K562 (cell line): ENCODE data around the gene OR14A16. TPM values are rescaled to one million over a fixed set of nuclear protein-coding genes. Genes with fewer than 3 reads are reported as not detected.

ENCODE experiments used
- ASH1L ChIP-seq: fragments of 450-650 bp; IDR thresholded peaks from 2 replicates; pipeline ENCODE4 v1.6.1; 2018; ENCODE audit warnings: borderline replicate concordance, mild to moderate bottlenecking, low read depth; ENCODE audit not compliant: partially characterized antibody
- CHAMP1 ChIP-seq: fragments of 450-650 bp; IDR thresholded peaks from 2 replicates; pipeline ENCODE4 v1.6.1; 2016; ENCODE audit warnings: mild to moderate bottlenecking
- ESRRB ChIP-seq: fragments of 250-450 bp; sonication (Bioruptor Pico); IDR thresholded peaks from 2 replicates; pipeline ENCODE4 v1.5.0; 2020; ENCODE audit warnings: mild to moderate bottlenecking, moderate library complexity, borderline replicate concordance
- GATA2 ChIP-seq: sonication (generic); formaldehyde crosslinking; IDR thresholded peaks from 2 replicates; pipeline ENCODE4 v1.4.0; 2020; ENCODE audit warnings: mild to moderate bottlenecking, missing genetic modification reagents
- GTF2A2 ChIP-seq: IDR thresholded peaks from 2 replicates; pipeline ENCODE4 v1.6.1; 2016; ENCODE audit warnings: mild to moderate bottlenecking, missing genetic modification characterization, missing compliant biosample characterization
- HDAC6 ChIP-seq: IDR thresholded peaks from 2 replicates; pipeline ENCODE4 v1.6.1; 2012; ENCODE audit warnings: low read depth, mild to moderate bottlenecking, control low read depth, inconsistent platforms, low read length, moderate library complexity
- KDM1A ChIP-seq, 2 experiments: fragments of 450-650 bp; IDR thresholded peaks; 2 replicates each; pipeline ENCODE4 v1.6.1; 2016; ENCODE audit warnings: mild to moderate bottlenecking in 2 of 2
- KLF13 ChIP-seq: fragments of 450-650 bp; IDR thresholded peaks from 2 replicates; pipeline ENCODE4 v1.6.1; 2016; ENCODE audit warnings: missing genetic modification characterization, low read depth, mild to moderate bottlenecking, missing compliant biosample characterization, moderate library complexity, borderline replicate concordance
- PYGO2 ChIP-seq: fragments of 450-650 bp; IDR thresholded peaks from 2 replicates; pipeline ENCODE4 v1.6.1; 2016; ENCODE audit warnings: mild to moderate bottlenecking, missing genetic modification characterization, moderate library complexity, missing compliant biosample characterization
- RFX1 ChIP-seq: fragments of 450-650 bp; IDR thresholded peaks from 2 replicates; pipeline ENCODE4 v1.6.1; 2016; ENCODE audit warnings: mild to moderate bottlenecking, moderate library complexity
- ZBTB26 ChIP-seq: fragments of 450-650 bp; formaldehyde crosslinking; IDR thresholded peaks from 2 replicates; pipeline ENCODE4 v1.4.0; 2022; ENCODE audit warnings: missing genetic modification characterization
- ZBTB8A ChIP-seq: fragments of 450-650 bp; IDR thresholded peaks from 2 replicates; pipeline ENCODE4 v1.6.1; 2018; ENCODE audit warnings: mild to moderate bottlenecking, moderate library complexity; ENCODE audit not compliant: partially characterized antibody
- ZNF609 ChIP-seq: sonication (generic); formaldehyde crosslinking; IDR thresholded peaks from 2 replicates; pipeline ENCODE4 v1.8.1; 2023; ENCODE audit warnings: missing genetic modification reagents, mild to moderate bottlenecking, borderline replicate concordance
- ZNF740 ChIP-seq, 3 experiments: fragments of 200-800 bp in 1 of 3; sonication (Bioruptor generic) in 1 of 3; sonication (generic) in 1 of 3; formaldehyde crosslinking in 1 of 3; IDR thresholded peaks; 2 replicates each; pipeline versions ENCODE4 v1.6.1 to v1.8.0; 2016 to 2022; ENCODE audit warnings: mild to moderate bottlenecking in 2 of 3, missing compliant biosample characterization in 2 of 3, missing genetic modification characterization in 2 of 3, missing genetic modification reagents in 1 of 3
- polyA plus RNA-seq, 8 experiments: library from polyadenylated mRNA; depleted of rRNA in 4 of 8; stranded (reverse) in 5 of 8; unstranded in 3 of 8; fragments of >200 nt; fragmentation: Nextera tagmentation in 2 of 8; fragmentation: Illumina TruSeq in 1 of 8; extraction: Ambion mirVana in 2 of 8; extraction: Trizol in 1 of 8; gene quantifications; 2 replicates each; pipeline versions ENCODE4 v1.2.1 to v1.2.3, GENCODE V29; 2011 to 2014; ENCODE audit warnings: inconsistent platforms in 1 of 8, missing spikeins in 1 of 8
- total RNA-seq, 7 experiments: library from RNA; depleted of rRNA in 6 of 7; stranded (reverse); fragments of >200 nt in 6 of 7; fragmentation: Illumina TruSeq in 2 of 7; extraction: Trizol in 2 of 7; gene quantifications; 2 replicates each; pipeline versions ENCODE4 v1.2.1 to v1.2.3, GENCODE V29; 2011 to 2021; ENCODE audit warnings: low replicate concordance in 1 of 7

The OR14A16 gene
- total and polyA plus RNA-seq, 9 of the 15 experiments (the other 6 are each of a cell fraction or from before 2014, with no cell fraction given), result not detected

GRCh38 chr1:247854899-247855545 lies 31.1 kb upstream of the OR14A16 start (continued):
- TF ChIP-seq HDAC6 (no peak), KDM1A (IDR thresholded peaks at IDR 0.05) (peak in 1 of 2 experiments; percentile 55; a peak in 2 of 4 replicates), RFX1 (no peak), ESRRB (CRISPR knock-in tag) (no peak), ZBTB26 (CRISPR knock-in tag) (no peak), GATA2 (peak; percentile 70; the same call in 1 of the 2 replicates), ASH1L (no peak), GTF2A2 (tag) (no peak), ZNF740 (CRISPR knock-in tag; IDR thresholded peaks at IDR 0.05) (no peak), ZNF740 (tag; IDR thresholded peaks at IDR 0.05) (no peak), ZNF609 (CRISPR knock-in tag) (no peak), ZBTB8A (no peak), CHAMP1 (no peak), PYGO2 (tag) (no peak), KLF13 (tag) (no peak)
